ENCODE data around the gene WDR4.
"Not testable (repeated sequence)": the region's sequence is repeated elsewhere in the genome, so short reads cannot be mapped to it uniquely, and the experiment has no call there.

WDR4 gene

GRCh38 chr21:42918291-42918690 lies 39.0 kb upstream of the WDR4 start:
- H3K4me3 ChIP-seq (ENCODE audit: low read depth, low read length): no peak overlapping the region
- no peak for TF ChIP-seq CTCF (IDR thresholded peaks at IDR 0.05; ENCODE audit: low read depth, low read length)

- TF ChIP-seq CTCF (IDR thresholded peaks at IDR 0.05; ENCODE audit: low read depth, low read length): no peak
- H3K4me3 ChIP-seq (ENCODE audit: low read depth, low read length): no peak overlapping the region
Observed at GRCh38 chr21:42913476-42913875, 34.1 kb upstream of the WDR4 start.

- H3K4me3 ChIP-seq (ENCODE audit: low read depth, low read length): not testable (repeated sequence)
Observed at GRCh38 chr21:42911920-42912319, 32.6 kb upstream of the WDR4 start.

GRCh38 chr21:42908484-42908883 lies 29.1 kb upstream of the WDR4 start:
- H3K4me3 ChIP-seq (ENCODE audit: low read depth, low read length): not testable (repeated sequence)

GRCh38 chr21:42906233-42906632 lies 26.9 kb upstream of the WDR4 start:
- no peak for TF ChIP-seq CTCF (IDR thresholded peaks at IDR 0.05; ENCODE audit: low read depth, low read length)
- H3K4me3 ChIP-seq (ENCODE audit: low read depth, low read length): no peak overlapping the region

- no peak for TF ChIP-seq CTCF (IDR thresholded peaks at IDR 0.05; ENCODE audit: low read depth, low read length)
Observed at GRCh38 chr21:42905195-42905594, 25.9 kb upstream of the WDR4 start.

GRCh38 chr21:42903817-42904216 lies 24.5 kb upstream of the WDR4 start:
- no peak for TF ChIP-seq CTCF (IDR thresholded peaks at IDR 0.05; ENCODE audit: low read depth, low read length)
- no peak overlapping the region for H3K4me3 ChIP-seq (ENCODE audit: low read depth, low read length)

More at GRCh38 chr21:42905195-42905594, 25.9 kb upstream of the WDR4 start:
- H3K4me3 ChIP-seq (ENCODE audit: low read depth, low read length): no peak overlapping the region

GRCh38 chr21:42900446-42900845 lies 21.1 kb upstream of the WDR4 start:
- no peak overlapping the region for H3K4me3 ChIP-seq (ENCODE audit: low read depth, low read length)
- no peak for TF ChIP-seq CTCF (IDR thresholded peaks at IDR 0.05; ENCODE audit: low read depth, low read length)
